ENCODE data around the gene MYO1C. TPM values are rescaled to one million over a fixed set of nuclear protein-coding genes. Genes with fewer than 3 reads are reported as not detected.

MYO1C gene
- total and polyA plus RNA-seq, 2 experiments from 2014 or later, result 197 to 218 TPM

GRCh38 chr17:1442187-1442586 lies 50.3 kb downstream of the MYO1C start:
- Histone ChIP-seq H3K27me3 (replicated peaks; ENCODE audit: insufficient read depth) (no peaks in the 10 kb centered on the region), H3K9me3 (ENCODE audit: low read depth) (no peaks in the 10 kb centered on the region), H3F3A (ENCODE audit: insufficient read depth) (peaks cover 22% of the 10 kb centered on the region), H3K9ac (no peak overlapping the region), H3K4me1 (ENCODE audit: insufficient read depth) (peaks cover 20% of the 10 kb centered on the region), H2AFZ (no peak overlapping the region), H3K79me2 (ENCODE audit: insufficient read depth) (peaks cover 100% of the 10 kb centered on the region), H3K9me2 (ENCODE audit: insufficient read depth) (no peaks in the 10 kb centered on the region), H4K20me1 (ENCODE audit: insufficient read depth) (peaks cover 10% of the 10 kb centered on the region; the same call in 1 of the 2 replicates), H3K27ac (no peak overlapping the region), H3K4me2 (ENCODE audit: unreplicated experiment) (no peak overlapping the region), H3K36me3 (ENCODE audit: low read depth) (no peaks in the 10 kb centered on the region), H3K4me3 (no peak overlapping the region)
- DNase-seq, result no peak
- in situ Hi-C loops (cut with MboI), result no loop called here
- WGBS, 2 experiments (ENCODE audit: low coverage in 1 of 2, low lambda C conversion rate in 2 of 2, missing lambda C conversion rate in 2 of 2), result 98 to 100% methylated on average over 4 of the region's 4 CpGs
- TF ChIP-seq EZH2 (IDR thresholded peaks at IDR 0.05; ENCODE audit: insufficient read depth, poor library complexity, severe bottlenecking), result no peak
- TF ChIP-seq EZH2phosphoT487 (IDR thresholded peaks at IDR 0.05; ENCODE audit: insufficient read depth, low read depth), result no peak

DNA sequence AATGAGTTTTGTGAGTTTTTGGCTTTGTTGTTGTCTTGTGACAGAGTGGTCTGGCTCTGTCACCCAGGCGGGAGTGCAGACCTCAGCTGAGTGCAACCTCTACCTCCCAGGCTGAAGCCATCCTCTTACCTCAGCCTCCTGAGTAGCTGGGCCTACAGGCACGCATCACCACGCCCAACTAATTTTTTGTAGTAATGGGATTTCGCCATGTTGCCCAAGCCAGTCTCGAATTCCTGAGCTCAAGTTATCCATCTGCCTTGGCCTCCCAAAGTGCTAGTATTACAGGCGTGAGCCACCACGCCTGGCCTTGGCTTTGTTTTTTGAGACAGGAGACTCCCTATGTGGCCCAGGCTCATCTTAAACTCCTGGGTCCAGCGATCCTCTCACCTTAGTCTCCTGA lies 51.6 kb downstream of the MYO1C start:
- Histone ChIP-seq H4K20me1 (ENCODE audit: insufficient read depth) (peaks cover 8% of the 10 kb centered on the region; the same call in 1 of the 2 replicates), H3K4me1 (ENCODE audit: insufficient read depth) (peaks cover 20% of the 10 kb centered on the region), H3K27me3 (replicated peaks; ENCODE audit: insufficient read depth) (no peaks in the 10 kb centered on the region), H3K4me2 (ENCODE audit: unreplicated experiment) (no peak overlapping the region), H3K9me2 (ENCODE audit: insufficient read depth) (no peaks in the 10 kb centered on the region), H2AFZ (no peak overlapping the region), H3F3A (ENCODE audit: insufficient read depth) (peaks cover 27% of the 10 kb centered on the region), H3K27ac (no peak overlapping the region), H3K9ac (no peak overlapping the region), H3K36me3 (ENCODE audit: low read depth) (peaks cover 7% of the 10 kb centered on the region), H3K79me2 (ENCODE audit: insufficient read depth) (peaks cover 100% of the 10 kb centered on the region), H3K9me3 (ENCODE audit: low read depth) (no peaks in the 10 kb centered on the region), H3K4me3 (no peak overlapping the region)
- TF ChIP-seq EZH2 (IDR thresholded peaks at IDR 0.05; ENCODE audit: insufficient read depth, poor library complexity, severe bottlenecking) (no peak), EZH2phosphoT487 (IDR thresholded peaks at IDR 0.05; ENCODE audit: insufficient read depth, low read depth) (no peak)
- in situ Hi-C loops (cut with MboI), result no loop called here
- WGBS, 2 experiments (ENCODE audit: low coverage in 1 of 2, low lambda C conversion rate in 2 of 2, missing lambda C conversion rate in 2 of 2), result 87 to 91% methylated on average over 8 of the region's 8 CpGs
- DNase-seq, result no peak

- Histone ChIP-seq H3F3A (ENCODE audit: insufficient read depth) (peaks cover 32% of the 10 kb centered on the region), H3K4me1 (ENCODE audit: insufficient read depth) (peaks cover 20% of the 10 kb centered on the region), H3K9me3 (ENCODE audit: low read depth) (no peaks in the 10 kb centered on the region), H3K4me3 (peak overlapping the region; percentile 51), H3K27me3 (replicated peaks; ENCODE audit: insufficient read depth) (no peaks in the 10 kb centered on the region), H3K4me2 (ENCODE audit: unreplicated experiment) (peak overlapping the region; percentile 74), H3K9ac (peak overlapping the region; percentile 70), H3K27ac (peak overlapping the region; percentile 88), H3K9me2 (ENCODE audit: insufficient read depth) (no peaks in the 10 kb centered on the region), H4K20me1 (ENCODE audit: insufficient read depth) (0 out of 2 replicates have a peak, but pooled peaks cover 4% of the 10 kb centered on the region), H2AFZ (no peak overlapping the region), H3K79me2 (ENCODE audit: insufficient read depth) (peaks cover 100% of the 10 kb centered on the region), H3K36me3 (ENCODE audit: low read depth) (peaks cover 20% of the 10 kb centered on the region)
- WGBS, 2 experiments (ENCODE audit: low coverage in 1 of 2, low lambda C conversion rate in 2 of 2, missing lambda C conversion rate in 2 of 2), result 8 to 11% methylated on average over 11 of the region's 11 CpGs
- peak; percentile 88 for DNase-seq
- in situ Hi-C loops (cut with MboI), result no loop called here
- TF ChIP-seq EZH2 (IDR thresholded peaks at IDR 0.05; ENCODE audit: insufficient read depth, poor library complexity, severe bottlenecking) (no peak), EZH2phosphoT487 (IDR thresholded peaks at IDR 0.05; ENCODE audit: insufficient read depth, low read depth) (no peak)
Observed at GRCh38 chr17:1438593-1439083, 53.8 kb downstream of the MYO1C start.

DNA sequence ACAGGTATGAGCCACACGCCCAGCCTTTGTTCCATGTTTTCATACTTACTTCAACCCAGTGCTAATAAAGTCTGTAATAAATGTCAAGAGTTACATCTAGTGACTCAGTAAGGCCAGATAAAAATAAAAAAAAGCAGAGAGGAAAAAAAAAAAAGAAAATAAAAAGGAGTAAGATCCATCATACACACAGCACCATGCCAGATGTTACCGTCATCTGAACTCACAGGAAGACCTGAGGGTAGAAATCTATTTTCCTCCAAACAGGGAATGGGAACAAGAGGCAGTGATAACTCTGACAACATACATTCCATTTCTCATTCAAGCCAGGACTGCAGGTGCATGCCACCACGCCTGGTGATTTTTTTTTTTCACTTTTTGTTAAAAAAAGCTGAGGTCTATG lies 57.2 kb downstream of the MYO1C start:
- Histone ChIP-seq H3K9ac (no peak overlapping the region), H3K9me3 (ENCODE audit: low read depth) (no peaks in the 10 kb centered on the region), H3K36me3 (ENCODE audit: low read depth) (peaks cover 20% of the 10 kb centered on the region), H4K20me1 (ENCODE audit: insufficient read depth) (0 out of 2 replicates have a peak, but pooled peaks cover 10% of the 10 kb centered on the region), H3K4me1 (ENCODE audit: insufficient read depth) (peaks cover 20% of the 10 kb centered on the region), H3K9me2 (ENCODE audit: insufficient read depth) (no peaks in the 10 kb centered on the region), H2AFZ (no peak overlapping the region), H3F3A (ENCODE audit: insufficient read depth) (peaks cover 33% of the 10 kb centered on the region), H3K4me2 (ENCODE audit: unreplicated experiment) (no peak overlapping the region), H3K4me3 (no peak overlapping the region), H3K27me3 (replicated peaks; ENCODE audit: insufficient read depth) (no peaks in the 10 kb centered on the region), H3K27ac (no peak overlapping the region), H3K79me2 (ENCODE audit: insufficient read depth) (peaks cover 100% of the 10 kb centered on the region)
- DNase-seq, result no peak
- in situ Hi-C loops (cut with MboI), result no loop called here
- no peak for TF ChIP-seq EZH2phosphoT487 (IDR thresholded peaks at IDR 0.05; ENCODE audit: insufficient read depth, low read depth)
- no peak for TF ChIP-seq EZH2 (IDR thresholded peaks at IDR 0.05; ENCODE audit: insufficient read depth, poor library complexity, severe bottlenecking)
- WGBS, 2 experiments (ENCODE audit: low coverage in 1 of 2, low lambda C conversion rate in 2 of 2, missing lambda C conversion rate in 2 of 2), result 84 to 93% methylated on average over 3 of the region's 3 CpGs
